Measurements from ENCODE around the gene AADACL2.

GRCh38 chr3:151768393-151768930 lies 34.7 kb downstream of the AADACL2 start:
- TF ChIP-seq CTCF (IDR thresholded peaks at IDR 0.05) (no peak), POLR2A (IDR thresholded peaks at IDR 0.05) (no peak)

All from adrenal gland (tissue), 5 donors.